Pulmonary artery endothelial cell (primary cell): Measurements from ENCODE around the gene CAPRIN2. TPM values are rescaled to one million over a fixed set of nuclear protein-coding genes. Genes with fewer than 3 reads are reported as not detected.

Source experiments
- DNase-seq: peaks from one replicate; pipeline ENCODE4 v3.0.0-alpha.2; 2011; ENCODE audit warnings: low read depth, low spot score
- total RNA-seq: library from RNA; depleted of rRNA; stranded (reverse); fragments of >200 nt; gene quantifications from 2 replicates; pipeline ENCODE4 v1.2.3, GENCODE V29; 2014

The CAPRIN2 gene
- 24.3 and 30.9 TPM in 2 replicates for total RNA-seq

- peak; percentile 80 for DNase-seq
These were observed at the start of gene CAPRIN2 for GRCh38 chr12:30754750-30755394. CAPRIN2 (minus strand) TSS chr12:30754951; CDS start chr12:30753520, 1,431 bp downstream.

DNA sequence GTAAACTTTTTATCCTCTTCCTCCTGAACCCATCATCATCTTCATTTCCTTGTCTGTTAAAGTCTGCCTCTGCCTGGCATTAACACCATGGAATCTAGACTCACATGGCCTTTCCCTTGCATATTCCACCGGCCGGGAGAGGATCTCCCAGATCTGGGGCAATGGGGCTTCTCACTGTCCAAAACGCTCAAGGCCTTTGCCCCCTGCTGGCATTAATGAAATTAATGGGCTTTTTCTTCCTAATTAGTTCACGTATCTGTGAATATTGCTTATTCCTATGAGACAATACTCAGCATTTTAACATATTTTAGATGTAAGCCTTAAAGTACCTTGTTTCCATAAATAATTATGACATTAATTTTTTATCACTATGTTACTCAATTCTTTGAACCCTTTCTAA, 42.9 kb upstream of the CAPRIN2 start:
- DNase-seq = no peak

DNA sequence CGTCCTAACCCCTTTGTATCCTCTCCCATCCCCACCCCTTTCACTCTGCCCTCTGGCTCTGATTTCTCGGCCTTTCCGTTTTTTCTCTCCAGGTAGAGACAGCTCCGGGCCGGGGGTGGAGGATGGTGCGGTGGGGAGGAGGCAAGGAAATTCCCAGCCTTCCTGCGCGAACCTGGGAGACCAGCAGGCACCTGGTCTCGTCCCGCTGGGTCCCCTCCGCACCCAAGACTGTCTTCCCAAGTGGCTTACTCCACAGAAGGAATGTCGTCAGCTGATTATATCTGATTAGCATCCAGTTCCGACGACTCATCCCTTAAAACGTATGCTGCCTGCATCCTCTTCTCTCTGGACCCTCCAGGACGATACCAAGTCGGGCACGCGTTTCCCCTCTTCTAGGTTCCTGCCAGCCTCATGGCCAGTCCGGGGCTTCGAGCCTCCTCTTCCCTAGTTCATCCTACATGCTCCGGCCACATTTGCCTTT, 42.2 kb upstream of the CAPRIN2 start:
- DNase-seq = no peak

DNA sequence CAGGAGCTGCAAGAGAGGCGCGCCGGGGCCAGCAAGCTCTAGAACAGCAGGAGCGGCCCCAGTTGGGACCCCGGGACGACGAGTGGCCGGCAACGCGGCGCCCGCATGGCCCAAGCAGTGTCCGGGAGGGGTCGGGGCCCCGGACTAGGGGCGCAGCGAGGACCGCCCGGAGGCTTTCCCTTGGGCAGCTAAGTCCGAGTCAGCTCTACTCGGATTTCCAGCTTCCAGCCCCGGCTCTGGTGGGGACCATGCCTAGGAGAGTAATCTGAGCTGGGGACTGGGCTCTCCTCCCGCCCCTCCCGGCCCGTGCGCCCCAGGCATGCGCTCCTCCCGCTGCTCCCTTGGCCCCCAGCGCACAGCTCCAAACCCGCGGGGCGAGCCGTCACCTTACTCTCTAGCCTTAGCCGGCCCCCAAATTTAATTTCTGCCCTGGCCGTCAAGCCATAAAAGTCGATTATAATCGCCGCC, 41.6 kb upstream of the CAPRIN2 start:
- DNase-seq = no peak

- DNase-seq = no peak
These were observed 40.9 kb upstream of the CAPRIN2 start for GRCh38 chr12:30795410-30796312.

- peak; percentile 82 for DNase-seq
These were observed 40.0 kb upstream of the CAPRIN2 start for GRCh38 chr12:30794591-30795409.

DNA sequence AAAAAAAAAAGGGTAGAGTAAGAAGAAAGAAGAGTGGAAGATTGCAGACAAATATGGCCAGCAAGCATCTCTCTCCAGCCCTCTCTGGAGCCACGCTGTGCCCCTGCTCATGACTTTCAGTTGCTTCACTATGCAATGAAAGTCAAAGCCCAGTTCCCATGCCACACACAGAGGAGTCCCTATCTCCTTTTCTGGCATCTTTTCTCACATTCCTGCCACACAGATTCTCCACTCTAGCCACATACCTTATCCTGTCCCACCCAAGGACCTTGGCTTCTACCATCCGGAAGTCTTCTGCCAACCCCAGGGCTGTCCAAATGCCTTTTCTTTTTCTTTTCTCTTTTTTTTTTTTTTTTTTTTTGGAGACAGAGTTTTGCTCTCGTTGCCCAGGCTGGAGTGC, 39.3 kb upstream of the CAPRIN2 start:
- no peak for DNase-seq

DNA sequence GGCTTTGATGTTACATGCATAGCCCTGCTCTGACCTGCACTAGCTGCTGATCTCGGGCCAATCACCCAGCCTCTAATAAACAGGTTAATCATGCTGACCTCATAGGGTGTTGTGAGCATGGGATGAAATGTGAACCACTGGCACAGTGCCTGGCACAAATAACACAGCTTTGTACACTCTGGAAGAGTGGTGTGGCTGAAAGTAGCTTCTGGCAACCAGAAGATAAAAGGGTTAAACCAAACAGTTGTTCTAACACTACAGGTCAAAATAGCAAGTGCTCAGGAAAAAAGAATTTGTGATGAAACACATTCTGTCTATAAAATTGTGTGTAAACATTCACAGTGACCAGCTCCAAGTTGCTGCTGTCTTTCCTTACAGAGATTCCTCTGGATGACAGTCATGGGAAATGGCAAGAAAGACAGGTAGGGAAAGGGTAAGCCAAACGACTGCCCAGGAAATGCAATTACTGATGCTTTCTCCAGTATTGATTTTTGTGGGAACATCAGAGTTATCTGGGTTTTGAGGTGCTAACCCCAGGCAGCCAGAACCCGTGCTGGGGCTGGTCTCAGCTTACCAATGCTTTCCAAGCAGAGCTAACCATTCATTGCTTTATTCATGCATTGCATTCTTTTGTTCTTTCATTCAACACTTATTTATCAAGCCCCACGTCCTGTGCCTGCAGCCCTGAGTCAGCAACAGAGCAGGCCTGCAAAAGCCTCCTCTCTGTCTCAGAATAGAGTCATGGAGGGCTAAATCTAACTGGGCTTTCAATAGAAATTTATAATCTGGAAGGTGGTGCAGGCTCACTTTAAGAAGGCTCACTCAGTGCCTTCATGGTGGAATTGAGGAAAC, 38.1 kb upstream of the CAPRIN2 start:
- DNase-seq = no peak

- DNase-seq = no peak
These were observed 37.3 kb upstream of the CAPRIN2 start for GRCh38 chr12:30792085-30792484.

GRCh38 chr12:30788754-30789153, 34.0 kb upstream of the CAPRIN2 start:
- DNase-seq = no peak

DNA sequence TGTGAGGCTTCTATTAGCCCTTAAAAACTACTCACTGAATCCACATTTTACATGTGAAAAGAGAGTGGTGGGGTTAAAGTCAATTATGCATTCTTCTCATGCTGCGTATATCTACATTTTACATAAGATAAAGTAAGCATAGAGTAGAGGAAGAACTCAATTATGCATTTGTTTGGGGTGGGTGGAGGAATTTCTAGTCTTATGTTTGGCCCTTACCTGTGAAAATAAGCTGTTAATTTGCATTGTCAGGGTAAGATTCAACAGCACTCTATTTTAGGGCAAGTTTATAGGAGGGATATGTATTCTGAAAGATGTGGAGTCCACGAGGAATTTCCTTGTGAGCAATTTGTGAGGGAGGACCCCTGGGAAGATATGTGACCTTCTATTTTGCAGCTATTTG, 30.9 kb upstream of the CAPRIN2 start:
- DNase-seq = no peak

- no peak for DNase-seq
These were observed 29.8 kb upstream of the CAPRIN2 start for GRCh38 chr12:30784508-30784907.

DNA sequence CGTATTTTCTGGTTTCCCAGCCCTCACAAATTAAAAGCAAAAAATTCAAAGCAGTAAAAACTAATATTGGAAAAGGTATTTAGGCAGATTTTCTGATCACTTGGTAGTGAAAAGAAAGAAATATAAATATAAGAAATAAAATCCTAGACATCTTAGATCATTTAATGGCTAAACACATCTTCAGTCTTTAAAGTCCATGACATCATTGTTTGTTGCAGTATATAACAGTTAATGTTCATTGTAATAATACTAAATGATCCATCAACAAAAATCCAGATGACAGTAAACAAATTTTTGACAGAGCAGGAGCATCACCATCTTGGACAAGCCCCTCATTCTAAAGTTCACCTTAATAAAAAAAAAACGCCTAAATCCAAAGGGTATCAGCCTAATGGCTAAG, 29.2 kb upstream of the CAPRIN2 start:
- DNase-seq = no peak

- no peak for DNase-seq
These were observed 27.8 kb upstream of the CAPRIN2 start for GRCh38 chr12:30782316-30783173.

- DNase-seq = no peak
These were observed 24.8 kb upstream of the CAPRIN2 start for GRCh38 chr12:30779578-30779977.

GRCh38 chr12:30779178-30779577, 24.4 kb upstream of the CAPRIN2 start:
- DNase-seq = no peak

DNA sequence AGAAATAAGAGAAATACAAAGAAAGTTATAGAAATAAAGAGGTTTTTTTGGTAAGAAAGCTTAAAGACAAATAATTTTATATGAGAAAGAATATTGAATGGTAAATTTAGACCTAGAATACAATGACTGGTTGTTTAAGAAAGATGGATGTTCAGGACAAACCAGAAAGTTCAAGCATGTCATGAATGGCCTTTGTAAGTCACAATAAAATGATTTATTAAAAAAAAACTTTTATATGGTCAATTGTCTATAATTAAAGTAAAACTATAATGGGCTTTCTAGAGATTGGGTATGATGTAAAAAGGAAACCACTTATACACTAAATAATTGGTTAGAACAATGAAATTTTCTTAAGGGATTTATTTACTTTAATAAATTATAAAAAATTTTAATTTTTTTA, 19.8 kb upstream of the CAPRIN2 start:
- DNase-seq = no peak

GRCh38 chr12:30769802-30770201, 15.1 kb upstream of the CAPRIN2 start:
- DNase-seq = no peak

DNA sequence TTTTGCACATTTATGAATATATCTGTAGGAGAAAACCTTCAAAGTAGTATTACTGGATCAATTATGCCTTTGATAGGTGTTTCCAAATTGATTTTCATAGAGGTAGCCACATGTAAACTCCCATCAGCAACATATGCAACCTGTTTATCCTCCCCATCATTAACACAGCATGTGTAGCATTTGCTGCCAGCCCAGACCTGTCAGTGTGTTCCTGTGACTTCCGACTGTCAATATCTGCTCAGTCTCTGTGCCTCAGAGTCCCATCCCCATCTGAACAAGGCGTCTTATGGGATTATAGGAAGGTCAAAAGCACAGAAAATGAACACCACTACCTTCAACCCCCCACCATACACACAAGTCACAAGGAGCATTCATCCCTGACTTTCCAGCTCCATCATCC, 9.5 kb upstream of the CAPRIN2 start:
- no peak for DNase-seq

DNA sequence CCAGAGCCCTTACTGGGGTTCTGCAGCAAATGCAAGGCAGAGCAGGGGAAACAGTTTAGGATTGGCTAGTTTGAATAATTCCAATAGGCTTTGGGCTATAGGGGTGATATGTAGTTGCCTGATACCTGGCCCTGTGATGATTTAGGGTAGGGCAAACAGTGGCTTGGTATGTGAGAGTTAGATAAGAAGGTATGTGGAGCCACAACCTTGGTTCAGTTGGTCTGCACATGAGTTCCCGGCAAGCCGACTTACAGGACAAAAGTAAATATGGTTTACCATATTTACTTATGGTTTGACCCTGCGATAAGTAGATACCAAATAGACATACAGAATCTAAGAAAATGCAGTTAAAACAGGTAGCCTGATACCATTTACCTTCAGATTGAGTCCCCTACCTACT, 8.3 kb upstream of the CAPRIN2 start:
- no peak for DNase-seq
